Ascending aorta (tissue), 2 donors: ENCODE results near the gene SMIM23. TPM values are rescaled to one million over a fixed set of nuclear protein-coding genes. Genes with fewer than 3 reads are reported as not detected.

Experiments used
- DNase-seq, 2 donors: peaks; one replicate each; pipeline ENCODE4 v3.0.0-alpha.2; 2019; ENCODE audit warnings: low spot score in 2 of 2
- H3K27ac ChIP-seq, 2 donors: fragments of 200-600 bp; sonication (generic); one replicate each; pipeline ENCODE4 v1.5.1; 2016 to 2017; ENCODE audit warnings: mild to moderate bottlenecking in 1 of 2
- H3K27me3 ChIP-seq: fragments of 200-600 bp; sonication (generic); one replicate; pipeline ENCODE4 v1.5.1; 2017
- H3K36me3 ChIP-seq, 2 donors: fragments of 200-600 bp; sonication (generic); one replicate each; pipeline ENCODE4 v1.5.1; 2016
- H3K4me1 ChIP-seq, 2 donors: fragments of 200-600 bp; sonication (generic); one replicate each; pipeline ENCODE4 v1.5.1; 2016 to 2017; ENCODE audit warnings: mild to moderate bottlenecking in 1 of 2
- H3K4me3 ChIP-seq, 2 donors: fragments of 200-600 bp; sonication (generic); one replicate each; pipeline ENCODE4 v1.5.1; 2016 to 2017; ENCODE audit warnings: mild to moderate bottlenecking in 1 of 2
- H3K9me3 ChIP-seq, 2 donors: fragments of 200-600 bp; sonication (generic); one replicate each; pipeline ENCODE4 v1.5.1; 2016
- intact Hi-C: fragments of 100-400 bp; cut with DNase I; formaldehyde crosslinking; loops from one replicate; pipeline ENCODE4 v1.15.1; 2023
- total RNA-seq: library from RNA; depleted of rRNA; stranded (reverse); fragments of >200 nt; gene quantifications from one replicate; pipeline ENCODE4 v1.1.0, GENCODE V29; 2016
- TF ChIP-seq, protein P1 (sequence below), 3 experiments: fragments of 200-600 bp in 2 of 3; fragments of 450-650 bp in 1 of 3; sonication (generic) in 2 of 3; IDR thresholded peaks; one replicate each; pipeline ENCODE4 v1.5.1; 2016 to 2019; ENCODE audit warnings: antibody characterized with exemption in 3 of 3, mild to moderate bottlenecking in 1 of 3, moderate library complexity in 1 of 3

The SMIM23 gene
- total RNA-seq, result not detected

DNA sequence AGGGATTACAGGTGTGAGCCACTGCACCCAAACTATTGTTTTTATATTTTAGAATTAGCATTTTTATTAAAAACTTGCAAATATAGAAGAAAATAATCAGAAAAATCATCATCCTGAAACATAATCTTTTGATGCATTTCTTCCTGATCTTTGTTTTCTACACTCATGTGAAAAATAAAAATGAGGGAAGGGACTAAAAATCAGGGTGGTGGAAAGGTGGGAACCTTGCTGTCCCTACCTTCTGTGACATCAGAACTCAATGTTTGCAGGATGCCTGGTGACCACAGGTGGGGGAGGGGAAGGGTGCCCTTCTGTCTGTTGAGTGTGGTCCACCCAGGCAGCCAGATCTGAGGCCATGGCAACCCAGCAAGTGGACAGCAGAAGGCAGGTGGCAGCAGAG lies at the start of gene SMIM23:
TSS of gene SMIM23 (plus strand) at position 301 of the 400 bp plus-strand sequence. CDS start at position 356, 55 bp downstream.
- no peak within 1 kb of the TSS for H3K4me3 ChIP-seq
- no peaks in the 10 kb centered on the region for H3K27me3 ChIP-seq
- no peaks in the 10 kb centered on the region for H3K4me1 ChIP-seq
- H3K27ac ChIP-seq, result no peak within 1 kb of the TSS
- TF ChIP-seq, protein P1, sequence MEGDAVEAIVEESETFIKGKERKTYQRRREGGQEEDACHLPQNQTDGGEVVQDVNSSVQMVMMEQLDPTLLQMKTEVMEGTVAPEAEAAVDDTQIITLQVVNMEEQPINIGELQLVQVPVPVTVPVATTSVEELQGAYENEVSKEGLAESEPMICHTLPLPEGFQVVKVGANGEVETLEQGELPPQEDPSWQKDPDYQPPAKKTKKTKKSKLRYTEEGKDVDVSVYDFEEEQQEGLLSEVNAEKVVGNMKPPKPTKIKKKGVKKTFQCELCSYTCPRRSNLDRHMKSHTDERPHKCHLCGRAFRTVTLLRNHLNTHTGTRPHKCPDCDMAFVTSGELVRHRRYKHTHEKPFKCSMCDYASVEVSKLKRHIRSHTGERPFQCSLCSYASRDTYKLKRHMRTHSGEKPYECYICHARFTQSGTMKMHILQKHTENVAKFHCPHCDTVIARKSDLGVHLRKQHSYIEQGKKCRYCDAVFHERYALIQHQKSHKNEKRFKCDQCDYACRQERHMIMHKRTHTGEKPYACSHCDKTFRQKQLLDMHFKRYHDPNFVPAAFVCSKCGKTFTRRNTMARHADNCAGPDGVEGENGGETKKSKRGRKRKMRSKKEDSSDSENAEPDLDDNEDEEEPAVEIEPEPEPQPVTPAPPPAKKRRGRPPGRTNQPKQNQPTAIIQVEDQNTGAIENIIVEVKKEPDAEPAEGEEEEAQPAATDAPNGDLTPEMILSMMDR (IDR thresholded peaks at IDR 0.05), result no peak
- intact Hi-C loops, result no loop called here
- no peaks in the 10 kb centered on the region for H3K9me3 ChIP-seq
- DNase-seq, result no peak
- no peaks in the 10 kb centered on the region for H3K36me3 ChIP-seq

DNA sequence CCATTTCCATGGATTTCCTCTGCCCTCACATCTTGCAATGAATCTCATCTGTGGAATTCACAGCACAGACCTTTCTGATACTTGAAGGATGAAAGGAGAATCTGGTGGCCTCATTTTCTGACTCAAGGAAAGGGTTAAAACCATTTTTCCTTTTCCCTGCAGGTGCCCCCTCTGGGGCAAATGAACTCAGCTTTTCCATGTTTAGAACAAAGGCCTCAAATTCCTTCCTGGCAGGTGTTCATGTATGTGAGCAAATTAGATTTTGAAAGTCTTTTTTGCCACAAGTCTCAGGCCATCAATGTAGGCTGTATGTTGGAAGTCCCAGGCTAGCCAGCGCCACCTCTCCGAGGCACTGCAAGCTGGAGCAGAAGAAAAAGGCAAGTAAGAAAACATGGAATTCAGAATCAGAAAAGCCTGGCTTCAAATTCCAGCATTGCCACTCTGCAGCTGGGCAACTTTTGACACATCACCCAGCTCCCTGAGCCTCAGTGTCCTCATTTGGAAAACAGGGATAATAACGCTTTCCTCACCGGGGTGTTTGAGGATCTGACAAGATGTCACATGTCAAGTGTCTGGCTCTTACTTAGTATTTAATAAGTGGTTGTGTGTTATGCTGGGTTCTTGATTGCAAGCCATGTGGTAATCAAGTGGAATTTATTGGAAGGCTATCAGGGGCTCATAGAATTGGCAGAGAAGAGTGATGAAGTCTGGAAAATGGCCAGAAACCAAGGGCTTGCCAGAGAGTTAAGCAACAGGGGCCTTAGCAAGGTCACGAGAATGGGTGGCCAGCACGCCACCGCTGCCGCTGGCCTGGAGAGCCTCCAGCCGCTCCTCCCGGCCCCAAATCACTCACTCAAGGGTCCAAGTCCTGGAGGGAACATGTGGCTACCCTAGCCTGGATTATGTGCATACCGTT lies 48.4 kb upstream of the SMIM23 start:
- intact Hi-C loops, result no loop called here

DNA sequence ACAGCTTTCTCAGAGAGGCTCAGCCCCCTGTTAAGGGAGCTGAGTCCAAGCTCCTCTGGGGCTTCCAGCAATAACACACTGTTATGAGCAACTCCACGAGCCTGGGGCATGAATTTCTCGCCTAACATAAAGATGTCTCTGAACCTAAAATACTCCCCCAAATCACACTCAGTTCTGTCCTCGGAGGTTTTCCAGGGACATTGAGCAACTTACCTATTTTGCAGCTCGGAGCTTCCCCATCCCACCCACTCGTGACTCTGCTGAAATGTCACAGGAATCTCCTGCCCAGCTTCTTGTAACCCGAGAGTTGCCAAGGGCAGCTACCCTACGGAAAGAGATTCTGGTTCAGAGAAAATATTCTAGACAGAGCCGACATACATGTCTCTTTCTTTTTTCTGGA lies 47.1 kb upstream of the SMIM23 start:
- intact Hi-C loops, result no loop called here
- no peaks in the 10 kb centered on the region for H3K36me3 ChIP-seq
- peaks cover 0 to 11% of the 10 kb centered on the region in 2 donors for H3K4me1 ChIP-seq
- TF ChIP-seq, protein P1 (IDR thresholded peaks at IDR 0.05), result no peak
- no peak overlapping the region for H3K4me3 ChIP-seq
- no peak for DNase-seq
- H3K27ac ChIP-seq, result no peak overlapping the region
- H3K27me3 ChIP-seq, result no peaks in the 10 kb centered on the region
- no peaks in the 10 kb centered on the region for H3K9me3 ChIP-seq

More for the DNA sequence above, 48.4 kb upstream of the SMIM23 start:
- H3K36me3 ChIP-seq, result no peaks in the 10 kb centered on the region
- H3K4me3 ChIP-seq, result no peak overlapping the region
- peak overlapping the region in 1 of 2 donors; percentile 27 for H3K27ac ChIP-seq
- no peaks in the 10 kb centered on the region for H3K9me3 ChIP-seq
- TF ChIP-seq, protein P1 (IDR thresholded peaks at IDR 0.05), result peak in 1 of 3 experiments; percentile 16
- no peaks in the 10 kb centered on the region for H3K27me3 ChIP-seq
- no peak for DNase-seq
- H3K4me1 ChIP-seq, result peaks cover 0 to 11% of the 10 kb centered on the region in 2 donors

DNA sequence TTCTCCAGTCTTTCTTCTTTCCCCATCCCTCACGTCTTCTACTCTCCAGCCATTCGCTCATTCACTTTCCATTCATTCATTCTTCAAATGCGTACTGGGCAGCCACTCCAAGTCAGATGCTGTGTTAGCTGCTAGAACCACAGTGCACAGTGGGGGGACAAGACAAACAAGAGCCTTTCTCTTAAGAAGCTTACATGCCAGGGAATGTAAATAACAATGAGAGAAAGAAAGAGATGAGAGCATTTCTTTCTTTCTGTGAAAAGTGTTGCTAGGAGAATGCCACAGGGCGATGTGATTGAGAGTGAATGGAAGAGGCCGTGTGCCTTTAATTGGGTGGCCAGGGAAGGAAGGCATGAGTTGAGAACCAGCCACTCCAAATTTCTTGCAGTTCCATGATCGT lies 46.3 kb upstream of the SMIM23 start:
- H3K27me3 ChIP-seq, result no peaks in the 10 kb centered on the region
- H3K9me3 ChIP-seq, result no peaks in the 10 kb centered on the region
- no peak overlapping the region for H3K27ac ChIP-seq
- no peak for DNase-seq
- TF ChIP-seq, protein P1 (IDR thresholded peaks at IDR 0.05), result no peak
- no peak overlapping the region for H3K4me3 ChIP-seq
- intact Hi-C loops, result no loop called here
- peaks cover 0 to 11% of the 10 kb centered on the region in 2 donors for H3K4me1 ChIP-seq
- no peaks in the 10 kb centered on the region for H3K36me3 ChIP-seq

DNA sequence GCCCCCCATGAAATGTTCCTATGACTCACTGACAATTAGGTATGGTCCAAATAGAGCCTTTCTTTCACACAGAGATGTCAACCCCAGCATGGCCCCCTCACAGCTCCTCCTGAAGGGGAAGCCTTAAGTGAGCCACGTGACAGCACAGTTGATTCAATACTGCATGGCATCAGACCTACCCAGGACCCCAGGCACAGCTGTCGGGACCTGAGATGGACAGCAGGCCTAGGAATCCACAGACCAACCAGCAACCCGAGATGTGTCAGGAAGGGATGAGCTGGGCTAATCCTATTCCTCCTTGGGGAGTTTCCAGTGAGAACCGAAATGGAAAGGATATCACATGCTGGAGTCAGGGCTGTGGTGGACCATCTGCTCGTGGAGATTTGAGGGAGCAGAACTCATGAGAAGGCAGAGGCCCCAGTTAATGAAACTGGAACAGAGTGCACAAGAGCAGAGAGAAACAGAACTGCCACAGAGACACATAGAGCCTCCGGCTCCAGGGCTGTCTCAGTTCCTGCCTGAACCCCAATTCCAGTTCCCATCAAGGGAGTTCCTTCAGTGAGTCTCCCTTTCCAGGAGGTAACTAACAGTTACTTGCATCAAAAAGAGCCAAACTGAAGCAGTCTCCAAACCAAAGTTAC lies 42.1 kb upstream of the SMIM23 start:
- H3K36me3 ChIP-seq, result no peaks in the 10 kb centered on the region
- no peak overlapping the region for H3K4me3 ChIP-seq
- H3K4me1 ChIP-seq, result no peaks in the 10 kb centered on the region
- DNase-seq, result no peak
- H3K9me3 ChIP-seq, result no peaks in the 10 kb centered on the region
- H3K27ac ChIP-seq, result no peak overlapping the region
- intact Hi-C loops, result no loop called here
- TF ChIP-seq, protein P1 (IDR thresholded peaks at IDR 0.05), result no peak
- H3K27me3 ChIP-seq, result no peaks in the 10 kb centered on the region
